ENCODE results near the gene RSPRY1. TPM values are rescaled to one million over a fixed set of nuclear protein-coding genes. Genes with fewer than 3 reads are reported as not detected.

Gene RSPRY1
- total and polyA plus RNA-seq, 2 of the 4 experiments (the other 2 are of a cell fraction): 25.2 to 62.2 TPM

GRCh38 chr16:57260294-57260929 lies 74.3 kb downstream of the RSPRY1 start:
- Histone ChIP-seq H3K14ac (replicated peaks; ENCODE audit: low read depth, low read length) (no peak overlapping the region), H4K5ac (ENCODE audit: low read depth, low read length) (no peak overlapping the region; the same call in 1 of the 2 replicates), H2BK15ac (ENCODE audit: low read depth, low read length) (no peak overlapping the region), H3K23ac (ENCODE audit: low read depth, low read length) (no peak overlapping the region), H2BK120ac (ENCODE audit: low read depth, low read length) (0 out of 2 replicates have a peak overlapping the region, but pooled peaks have one; percentile 36), H3K4ac (ENCODE audit: low read depth, low read length) (peak overlapping the region; percentile 9; the same call in 1 of the 2 replicates), H2BK20ac (ENCODE audit: low read depth, low read length) (peak overlapping the region; percentile 40; the same call in 1 of the 2 replicates), H3K4me2 (ENCODE audit: low read depth, low read length) (peak overlapping the region; percentile 51), H3K9me1 (ENCODE audit: insufficient read depth, low read length) (peaks cover 4% of the 10 kb centered on the region; the same call in 1 of the 2 replicates), H3K9me3 (ENCODE audit: control insufficient read depth, insufficient read depth, low read length) (no peaks in the 10 kb centered on the region), H3K56ac (ENCODE audit: extremely low read depth, insufficient read depth, low read length) (no peak overlapping the region), H3K36me3 (ENCODE audit: control insufficient read depth, insufficient read depth, low read length) (peaks cover 4% of the 10 kb centered on the region), H2AK9ac (replicated peaks; ENCODE audit: low read depth, low read length, poor library complexity) (peak overlapping the region; percentile 53), H3K9ac (ENCODE audit: low read depth, low read length) (no peak overlapping the region), H3K27ac (ENCODE audit: insufficient read depth, low read length) (no peak overlapping the region; the same call in 1 of the 2 replicates), H4K20me1 (ENCODE audit: insufficient read depth, low read length) (no peaks in the 10 kb centered on the region), H3K4me1 (ENCODE audit: control insufficient read depth, insufficient read depth, low read length) (peaks cover 7% of the 10 kb centered on the region; the same call in 1 of the 2 replicates), H4K91ac (ENCODE audit: insufficient read depth, low read depth, low read length) (0 out of 2 replicates have a peak overlapping the region, but pooled peaks have one; percentile 14), H3K27me3 (ENCODE audit: control insufficient read depth, insufficient read depth, low read length) (0 out of 2 replicates have a peak, but pooled peaks cover under 1% of the 10 kb centered on the region), H2BK5ac (ENCODE audit: low read depth, low read length, poor library complexity, severe bottlenecking) (no peak overlapping the region), H3K18ac (ENCODE audit: low read depth, low read length) (no peak overlapping the region; the same call in 1 of the 2 replicates), H3K79me1 (ENCODE audit: low read depth in 1 of 2, low read length in 2 of 2) (no peaks in the 10 kb centered on the region), H4K8ac (ENCODE audit: low read depth in 2 of 2, low read length in 2 of 2) (peak overlapping the region in 1 of 2 experiments; percentile 59; a peak in 1 of 4 replicates), H2AFZ (replicated peaks; ENCODE audit: low read length, poor library complexity) (peak overlapping the region; percentile 88), H2AK5ac (ENCODE audit: low read depth, low read length) (peak overlapping the region; percentile 28; the same call in 1 of the 2 replicates), H3K4me3 (ENCODE audit: insufficient read depth, low read depth, low read length) (no peak overlapping the region)
- ChIA-PET POLR2A (ENCODE audit: unreplicated experiment) (no interaction called here), CTCF (no interaction called here)
- peak; percentile 94 for ATAC-seq (ENCODE audit: low read depth)
- TF ChIP-seq MXI1 (IDR thresholded peaks at IDR 0.05; ENCODE audit: borderline replicate concordance, low read depth, low read length) (0 out of 2 replicates have a peak, but pooled peaks have one; percentile 27), RCOR1 (IDR thresholded peaks at IDR 0.05; ENCODE audit: insufficient replicate concordance, low read length) (no peak), FOS (IDR thresholded peaks at IDR 0.05; ENCODE audit: low read depth, low read length) (peak; percentile 58), BHLHE40 (IDR thresholded peaks at IDR 0.05; ENCODE audit: low read depth, low read length) (peak; percentile 84)
- dilution Hi-C loops (cut with HindIII; ENCODE audit: low sequenced_read_pairs, unreplicated experiment): no loop called here
- 13% methylated on average over 6 of the region's 16 CpGs; no CpG with 5 or more reads in 1 of the 2 experiments for WGBS, 2 experiments (ENCODE audit: extremely low coverage in 2 of 2, insufficient read length in 1 of 2)
- intact Hi-C loops (cut with micrococcal nuclease): no loop called here
- in situ Hi-C loops (cut with MboI; ENCODE audit: low sequenced_read_pairs): no loop called here
- DNase-seq: peak; percentile 82
- no TSS peak for BruUV-seq (replicated peaks)
